ENCODE results near the gene ZDHHC16.
"Not testable (repeated sequence)": the region's sequence is repeated elsewhere in the genome, so short reads cannot be mapped to it uniquely, and the experiment has no call there.

Gene ZDHHC16

GRCh38 chr10:97445722-97446639 lies at the start of gene ZDHHC16, which contains the start of gene EXOSC1:
TSS of gene ZDHHC16 (plus strand) at chr10:97446175. CDS start at chr10:97451676, 5,501 bp downstream.
TSS of gene EXOSC1 (minus strand) at chr10:97446006. CDS start at chr10:97445985, 21 bp downstream.
- peak; percentile 97 for DNase-seq

GRCh38 chr10:97399843-97400545 lies 46.0 kb upstream of the ZDHHC16 start:
- DNase-seq = peak; percentile 77

- DNase-seq = peak; percentile 99
These were observed 45.1 kb upstream of the ZDHHC16 start, which contains the start of gene RRP12 for GRCh38 chr10:97400665-97401454. TSS of gene RRP12 (minus strand) at chr10:97401340. CDS start at chr10:97401231, 109 bp downstream.

- no peak for DNase-seq
These were observed 44.5 kb upstream of the ZDHHC16 start for GRCh38 chr10:97401455-97401919.

GRCh38 chr10:97404044-97404443 lies 41.9 kb upstream of the ZDHHC16 start:
- no peak for DNase-seq

GRCh38 chr10:97406064-97406463 lies 39.9 kb upstream of the ZDHHC16 start:
- DNase-seq = no peak

GRCh38 chr10:97406483-97406882 lies 39.5 kb upstream of the ZDHHC16 start:
- not testable (repeated sequence) for DNase-seq

GRCh38 chr10:97407211-97407951 lies 38.6 kb upstream of the ZDHHC16 start:
- DNase-seq = peak; percentile 80

GRCh38 chr10:97407952-97408248 lies 38.1 kb upstream of the ZDHHC16 start:
- no peak for DNase-seq

- no peak for DNase-seq
These were observed 37.4 kb upstream of the ZDHHC16 start for GRCh38 chr10:97408496-97408992.

- DNase-seq = peak; percentile 69
These were observed 34.6 kb upstream of the ZDHHC16 start for GRCh38 chr10:97411406-97411805.

- DNase-seq = no peak
These were observed 33.1 kb upstream of the ZDHHC16 start for GRCh38 chr10:97412891-97413304.

GRCh38 chr10:97416565-97416964 lies 29.4 kb upstream of the ZDHHC16 start:
- no peak for DNase-seq

GRCh38 chr10:97423757-97424098 lies 22.2 kb upstream of the ZDHHC16 start:
- DNase-seq = not testable (repeated sequence)

GRCh38 chr10:97425964-97426775 lies 19.8 kb upstream of the ZDHHC16 start, which contains the start of gene PGAM1:
TSS of gene PGAM1 (plus strand) at chr10:97426191. CDS start at chr10:97426308, 117 bp downstream.
- peak; percentile 96 for DNase-seq

- DNase-seq = peak; percentile 12
These were observed 19.0 kb upstream of the ZDHHC16 start for GRCh38 chr10:97426776-97427570.

- peak; percentile 65 for DNase-seq
These were observed 18.3 kb upstream of the ZDHHC16 start for GRCh38 chr10:97427571-97428179.

GRCh38 chr10:97428572-97428981 lies 17.4 kb upstream of the ZDHHC16 start:
- DNase-seq = peak; percentile 56

GRCh38 chr10:97434055-97434454 lies 11.9 kb upstream of the ZDHHC16 start:
- no peak for DNase-seq

GRCh38 chr10:97434557-97434956 lies 11.4 kb upstream of the ZDHHC16 start:
- DNase-seq = no peak
